GM21381 (cell line): ENCODE results near the gene MFSD12.
A peak's percentile ranks its signal among the peaks of the same experiment; 100 is the strongest.

Experiments
- ATAC-seq: cut with Tn5 transposase; IDR thresholded peaks from one replicate; pipeline ENCODE4 v1.9.1; 2021; ENCODE audit warnings: mild to moderate bottlenecking, moderate library complexity; ENCODE audit not compliant: unreplicated experiment

The MFSD12 gene

DNA sequence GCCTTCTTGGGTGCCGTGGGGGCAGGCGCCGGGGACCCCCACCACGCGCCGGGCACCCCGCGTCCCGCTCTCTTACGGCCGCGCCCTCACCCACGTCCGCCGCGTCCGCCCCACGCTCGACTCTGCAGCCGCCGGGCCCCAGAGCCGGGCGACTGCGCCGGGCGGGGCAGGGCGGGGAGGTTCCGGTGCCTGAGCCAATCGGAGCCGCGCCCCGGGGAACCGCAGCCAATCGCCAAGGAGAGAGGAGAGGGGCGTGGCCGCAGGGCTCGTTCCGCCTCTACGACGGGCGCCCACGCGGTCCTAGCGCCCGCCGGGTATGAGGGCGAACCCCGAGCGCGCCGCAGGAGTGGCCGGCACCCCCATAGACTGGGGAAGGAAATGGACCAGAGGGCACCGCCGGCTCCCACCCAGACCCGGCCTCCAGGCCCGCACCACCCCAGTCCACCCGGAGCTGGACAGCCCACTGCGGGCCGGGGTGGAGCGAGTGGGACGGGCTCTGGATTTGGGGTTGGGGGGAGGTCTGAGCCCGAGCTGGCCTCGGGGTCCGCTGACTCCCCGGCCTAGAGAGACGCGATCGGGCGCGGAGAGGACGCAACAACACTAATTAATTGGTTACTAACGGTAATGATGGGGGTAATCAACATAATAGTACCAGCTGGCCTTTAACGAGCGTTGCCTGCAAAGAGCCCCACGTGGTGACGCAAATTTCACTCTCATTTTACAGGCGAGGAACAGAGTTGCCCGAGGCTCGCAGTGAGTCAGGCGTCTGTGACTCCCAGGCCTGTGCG, at the start of gene MFSD12:
Gene MFSD12 (minus strand): TSS at position 126 of the 788 bp plus-strand sequence. CDS start 183 bp downstream, outside the sequence.
- ATAC-seq: peak; percentile 85

DNA sequence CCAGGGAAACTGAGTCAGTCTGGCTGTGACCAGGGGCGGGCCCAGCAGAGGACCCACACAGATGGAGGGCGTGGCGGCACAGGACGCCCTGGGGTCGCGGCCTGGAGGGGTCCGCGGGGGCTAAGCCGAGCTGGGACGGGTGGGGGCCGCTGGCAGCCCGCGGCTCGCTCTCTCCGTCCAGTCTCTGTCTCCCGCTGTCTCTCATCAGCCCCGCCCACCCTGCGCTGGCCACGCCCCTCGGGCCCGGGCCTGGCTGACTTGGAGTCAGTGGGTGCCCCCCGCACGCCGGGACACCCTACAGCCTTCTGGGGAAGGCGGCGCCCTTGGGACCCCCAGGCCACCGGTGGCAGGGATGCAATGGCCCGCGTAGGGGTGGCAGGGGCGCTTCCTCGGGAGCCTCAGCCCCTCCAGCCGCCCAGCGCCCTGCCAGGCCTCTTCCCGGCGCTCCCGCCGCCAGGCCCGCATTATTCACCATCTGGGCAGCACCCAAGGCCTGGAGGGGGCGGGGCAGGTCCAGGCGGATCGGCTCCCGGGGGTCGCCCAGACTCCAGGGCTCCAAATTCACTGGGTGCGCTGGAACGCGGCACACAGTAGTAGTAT, 49.4 kb upstream of the MFSD12 start, which contains the start of gene TBXA2R:
Gene TBXA2R (minus strand): TSS at position 186 of the 600 bp plus-strand sequence. CDS start 6,241 bp downstream, outside the sequence.
- no peak for ATAC-seq

- ATAC-seq: no peak
Observed at GRCh38 chr19:3606174-3606689, 48.8 kb upstream of the MFSD12 start.

DNA sequence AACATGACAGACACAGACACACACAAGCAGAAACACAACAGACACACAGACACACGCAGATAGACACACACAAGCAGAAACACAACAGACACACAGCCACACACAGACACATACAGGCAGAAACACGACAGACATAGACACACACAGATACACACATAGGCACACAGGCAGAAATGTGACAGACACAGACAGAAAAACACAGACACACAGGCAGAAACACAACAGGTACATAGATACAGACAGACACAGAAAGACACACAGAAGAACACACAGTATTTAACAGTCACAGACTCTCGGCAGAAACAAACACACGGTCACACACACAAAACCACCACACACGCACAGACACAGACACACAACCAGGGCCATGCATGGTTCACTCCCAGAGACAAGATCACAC, 48.4 kb upstream of the MFSD12 start:
- no peak for ATAC-seq

DNA sequence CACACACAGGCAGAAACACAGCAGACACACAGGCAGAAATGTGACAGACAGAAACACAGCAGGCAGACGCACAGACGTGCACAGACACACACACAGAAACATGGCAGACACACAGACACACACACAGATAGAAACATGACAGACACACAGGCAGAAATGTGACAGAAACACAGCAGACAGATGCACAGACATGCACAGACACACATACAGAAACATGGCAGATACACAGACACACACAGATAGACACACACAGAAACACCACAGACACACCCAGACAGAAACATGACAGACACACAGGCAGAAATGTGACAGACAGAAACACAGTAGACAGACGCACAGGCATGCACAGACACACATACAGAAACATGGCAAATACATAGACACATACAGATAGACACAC, 48.0 kb upstream of the MFSD12 start:
- no peak for ATAC-seq

DNA sequence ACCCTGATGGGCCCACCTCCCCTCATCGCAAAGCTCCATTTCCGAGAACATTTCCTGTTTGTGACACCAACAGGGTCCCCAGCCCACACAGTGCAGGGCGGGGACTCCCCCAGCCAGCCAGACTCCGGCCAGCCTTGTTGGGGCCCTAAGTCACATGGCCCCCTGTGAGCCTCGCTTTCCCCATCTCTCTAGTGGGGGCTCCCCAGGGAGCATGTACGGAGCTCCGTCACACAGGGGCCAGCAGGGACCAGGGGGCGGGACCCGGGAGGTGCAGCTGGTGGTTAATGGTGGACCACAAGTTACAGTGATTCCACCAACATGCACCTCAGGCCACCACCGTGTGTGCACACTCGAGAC, 47.6 kb upstream of the MFSD12 start:
- no peak for ATAC-seq

DNA sequence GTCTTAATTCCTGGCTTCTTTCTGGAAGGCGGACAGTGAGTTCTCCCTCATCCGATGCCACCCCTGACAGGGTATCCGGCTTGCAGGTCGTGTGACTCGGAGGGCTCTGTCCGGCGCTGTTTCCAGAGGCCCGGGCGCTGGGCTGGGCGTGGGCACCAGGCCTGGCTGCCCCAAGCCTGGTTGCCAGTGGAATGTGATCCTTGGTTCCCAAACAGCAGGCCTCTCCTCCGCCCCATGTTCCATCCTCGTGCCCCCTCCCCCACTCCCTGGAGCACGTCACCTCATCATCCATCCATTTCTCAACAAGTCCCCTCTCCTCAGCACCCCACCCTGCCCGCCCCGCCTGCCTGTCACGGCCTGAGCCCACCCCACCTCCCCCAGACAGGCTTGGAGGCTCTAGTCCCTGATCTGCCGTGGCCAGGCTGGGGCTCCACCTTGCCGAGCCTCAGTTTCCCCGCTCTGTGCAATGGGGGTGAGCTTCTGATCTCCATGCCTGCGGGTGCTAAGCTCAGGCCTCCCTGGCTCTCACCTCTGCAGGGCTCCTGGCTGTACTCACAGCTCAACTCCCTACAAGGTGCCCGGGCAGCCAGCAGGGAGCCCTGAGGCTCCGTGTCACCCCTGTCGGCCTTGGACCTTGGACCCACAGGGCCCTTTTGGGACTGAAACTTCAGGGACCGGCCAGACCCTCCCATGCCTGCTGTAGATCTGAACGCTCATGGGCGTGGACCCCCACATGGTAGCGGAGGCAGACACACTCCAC, 47.0 kb upstream of the MFSD12 start:
- no peak for ATAC-seq

DNA sequence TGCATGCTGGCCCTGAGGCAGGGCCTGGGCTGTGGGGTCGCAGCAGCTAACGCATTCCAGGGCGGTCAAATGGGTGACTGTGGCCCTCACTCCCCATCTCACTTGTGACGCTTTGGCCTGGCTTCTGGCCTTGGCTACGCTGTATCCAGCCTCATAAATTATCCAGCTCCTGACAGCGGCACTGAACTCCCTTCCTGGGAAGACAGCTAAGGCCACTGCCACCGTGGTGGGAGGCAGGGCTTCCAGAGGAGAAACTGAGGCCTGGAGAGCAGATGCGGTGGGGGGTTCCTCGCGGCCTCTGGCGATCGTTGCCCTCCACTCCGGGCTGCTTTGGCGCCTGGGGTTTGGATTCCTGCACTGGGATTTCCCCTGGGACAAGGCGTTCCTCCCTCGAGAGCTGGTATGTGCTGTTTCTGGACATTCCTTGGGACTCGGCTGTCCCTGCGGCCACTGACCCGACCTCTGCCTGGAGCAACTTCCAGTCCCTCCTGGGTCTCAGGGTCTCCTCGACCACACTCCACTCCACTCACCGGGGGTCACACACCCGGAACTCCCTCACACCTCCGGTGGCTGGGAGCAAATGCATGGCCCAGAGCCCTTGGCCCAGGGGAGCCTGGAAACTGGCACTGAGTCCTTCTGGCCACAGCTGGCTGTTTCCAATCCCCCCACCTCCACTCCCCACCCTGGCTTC, 45.9 kb upstream of the MFSD12 start:
- no peak for ATAC-seq

DNA sequence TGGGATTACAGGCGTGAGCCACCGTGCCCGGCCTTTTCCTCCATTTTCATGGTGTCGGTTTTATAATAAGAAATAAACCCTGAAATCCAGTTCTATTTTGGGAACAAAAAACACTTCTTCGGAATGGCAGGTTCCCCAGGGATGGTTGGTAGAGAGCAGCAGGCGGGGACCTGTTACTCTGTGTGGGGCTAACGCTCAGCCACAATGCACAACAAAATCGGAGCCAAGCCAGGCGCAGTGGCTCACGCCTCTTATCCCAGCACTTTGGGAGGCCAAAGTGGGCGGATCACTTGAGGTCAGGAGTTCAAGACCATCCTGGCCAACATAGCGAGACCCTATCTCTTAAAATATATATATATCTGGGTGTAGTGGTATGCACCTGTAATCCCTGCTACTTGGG, 43.6 kb upstream of the MFSD12 start:
- ATAC-seq: no peak

DNA sequence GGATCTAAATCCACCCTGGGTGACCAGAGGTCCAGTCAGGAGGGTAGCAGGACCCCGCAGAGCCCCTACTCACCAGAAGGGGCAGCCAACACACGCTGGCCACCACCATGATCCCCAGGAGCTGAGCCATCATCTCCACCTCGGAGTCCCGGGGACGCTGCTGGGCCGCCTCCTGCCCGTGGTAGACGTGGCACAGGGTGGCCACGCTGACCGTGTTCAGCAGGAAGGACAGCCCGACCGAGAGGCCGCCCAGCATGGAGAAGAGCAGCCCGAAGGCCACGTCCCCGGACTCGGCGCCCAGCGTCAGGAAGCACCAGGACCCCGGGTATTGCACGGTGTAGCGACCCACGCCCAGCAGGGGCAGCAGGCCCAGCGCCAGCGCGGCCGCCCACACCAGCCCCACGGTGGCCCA, 42.4 kb upstream of the MFSD12 start:
- no peak for ATAC-seq

- ATAC-seq: no peak
Observed at GRCh38 chr19:3595521-3596061, 38.2 kb upstream of the MFSD12 start.

DNA sequence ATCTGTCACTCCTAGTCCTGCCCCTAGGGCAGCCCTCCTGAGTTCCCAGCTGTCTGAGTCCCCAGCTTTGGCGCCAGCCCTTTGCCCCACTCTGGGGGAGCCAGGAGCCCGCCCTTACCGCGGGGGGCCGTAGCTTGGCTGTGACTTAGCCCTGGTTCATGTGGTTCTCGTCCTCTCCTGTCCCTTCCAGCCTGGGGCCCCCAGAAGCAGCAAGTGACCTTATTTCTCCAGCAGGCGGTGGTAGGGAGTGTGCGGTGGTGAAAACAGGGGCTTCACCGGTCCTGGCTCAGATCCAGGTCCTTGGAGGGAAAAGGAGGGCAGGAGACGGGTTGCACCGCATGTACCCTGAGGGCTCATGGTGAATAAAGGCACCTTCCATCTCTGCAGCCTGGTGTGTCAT, 35.8 kb upstream of the MFSD12 start:
- no peak for ATAC-seq

- no peak for ATAC-seq
Observed at GRCh38 chr19:3591876-3592613, 34.7 kb upstream of the MFSD12 start.

GRCh38 chr19:3590991-3591659, 33.7 kb upstream of the MFSD12 start:
- ATAC-seq: no peak

DNA sequence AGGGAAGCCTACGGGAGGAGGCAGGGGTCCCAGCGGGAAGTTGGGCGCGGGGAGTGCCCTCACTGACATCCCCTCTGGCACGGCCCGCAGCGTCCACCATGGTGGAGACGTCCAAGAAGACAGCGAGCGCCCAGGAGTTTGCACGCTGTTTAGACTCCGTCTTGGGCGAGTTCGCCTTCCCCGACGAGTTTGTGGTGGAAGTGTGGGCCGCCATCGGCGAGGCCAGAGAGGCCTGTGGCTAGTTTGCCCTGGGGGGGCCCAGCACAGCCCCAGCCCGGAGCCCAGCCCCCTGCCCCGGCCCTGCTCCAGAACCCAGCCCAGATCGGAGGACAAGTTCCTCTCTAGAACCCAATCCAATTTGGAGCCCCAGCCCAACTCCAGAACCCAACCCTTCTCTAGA, 32.6 kb upstream of the MFSD12 start:
- no peak for ATAC-seq

- no peak for ATAC-seq
Observed at GRCh38 chr19:3589439-3589838, 32.1 kb upstream of the MFSD12 start.

- ATAC-seq: no peak
Observed at GRCh38 chr19:3586707-3587346, 29.4 kb upstream of the MFSD12 start.

GRCh38 chr19:3586127-3586626, 28.8 kb upstream of the MFSD12 start:
- no peak for ATAC-seq
